Kidney (tissue), 14 donors: ENCODE data around the gene TAGLN2. TPM values are rescaled to one million over a fixed set of nuclear protein-coding genes. Genes with fewer than 3 reads are reported as not detected.
A peak's percentile ranks its signal among the peaks of the same experiment; 100 is the strongest.

Experiments
- DNase-seq, 5 donors: peaks; one replicate each; pipeline ENCODE4 v3.0.0-alpha.2; 2013 to 2020
- FAIRE-seq: peaks from 2 replicates; lab custom pipeline; 2012; peaks lifted over from hg19 to GRCh38; lab: Jason Lieb, UNC
- H3K27ac ChIP-seq, 2 donors: one replicate each; pipeline ENCODE4 v1.7.0; 2013; ENCODE audit warnings: low read depth in 2 of 2, low read length in 2 of 2, inconsistent platforms in 1 of 2
- H3K27me3 ChIP-seq: one replicate; pipeline ENCODE4 v1.7.1; 2013; ENCODE audit warnings: low read length, inconsistent platforms; ENCODE audit not compliant: control insufficient read depth, insufficient read depth
- H3K36me3 ChIP-seq, 3 donors: one replicate each; pipeline versions ENCODE4 v1.7.0 to v1.7.1; 2013; ENCODE audit warnings: low read length in 3 of 3, control low read depth in 1 of 3, inconsistent platforms in 1 of 3; ENCODE audit not compliant: insufficient read depth in 3 of 3, control insufficient read depth in 2 of 3
- H3K4me1 ChIP-seq, 3 donors: one replicate each; pipeline versions ENCODE4 v1.7.0 to v1.7.1; 2013; ENCODE audit warnings: low read length in 3 of 3, inconsistent platforms in 1 of 3, low read depth in 1 of 3; ENCODE audit not compliant: control insufficient read depth in 2 of 3, insufficient read depth in 2 of 3
- H3K4me3 ChIP-seq, 3 donors: one replicate each; pipeline versions ENCODE4 v1.7.0 to v1.8.1; 2013; ENCODE audit warnings: low read length in 3 of 3, control low read depth in 1 of 3, inconsistent platforms in 1 of 3
- H3K9ac ChIP-seq, 3 donors: one replicate each; pipeline versions ENCODE4 v1.7.0 to v1.7.1; 2013; ENCODE audit warnings: low read length in 3 of 3, control low read depth in 1 of 3, inconsistent platforms in 1 of 3
- H3K9me3 ChIP-seq, 3 donors: one replicate each; pipeline versions ENCODE4 v1.7.0 to v1.7.1; 2013; ENCODE audit warnings: low read length in 3 of 3, control low read depth in 1 of 3, inconsistent platforms in 1 of 3; ENCODE audit not compliant: control insufficient read depth in 2 of 3, insufficient read depth in 1 of 3
- CTCF ChIP-seq: IDR thresholded peaks from 3 replicates; pipeline ENCODE4 v1.5.1; 2012; ENCODE audit warnings: mild to moderate bottlenecking, moderate library complexity, borderline replicate concordance; ENCODE audit not compliant: insufficient read depth; ENCODE audit errors: extremely low read depth
- intact Hi-C: fragments of 100-400 bp; cut with DNase I; formaldehyde crosslinking; loops from one replicate; pipeline ENCODE4 v1.11.1; 2022
- polyA plus RNA-seq: library from polyadenylated mRNA; stranded (reverse); fragments of 350-450 nt; fragmentation: Illumina TruSeq; extraction: RNeasy Lipid Tissue Mini Kit (QIAGEN cat#74804); gene quantifications from one replicate; pipeline ENCODE4 v1.2.3, GENCODE V29; 2014; ENCODE audit warnings: low read depth, low replicate concordance; ENCODE audit not compliant: insufficient read depth
- total RNA-seq: library from RNA; stranded (reverse); fragmentation: NEBNext Ultra II Directional; extraction: Animal tissue kit (Norgen Biotek cat#: 25700); gene quantifications from one replicate; pipeline ENCODE4 v1.2.1, GENCODE V29; 2021
- donor health status: control.
- donor health status: control.
- donor health status: control.
- donor health status: control.
- donor health status: control.
- donor health status: DM: yes; HTN: yes; CAD: no.
- donor health status: Normal renal cell carcinoma (clear cell type).

Gene TAGLN2
- total and polyA plus RNA-seq, 2 donors from 2014 or later, result 223 to 358 TPM

- peak in 2 of 5 donors; percentile 78 for DNase-seq
- FAIRE-seq, result no peak
- H3K36me3 ChIP-seq, result peaks cover 0 to under 1% (median 0%) of the 10 kb centered on the region in 3 donors
Observed at GRCh38 chr1:159925719-159926078, 392 bp upstream of the TAGLN2 start.

GRCh38 chr1:159924025-159924790 lies 1.1 kb downstream of the TAGLN2 start:
- DNase-seq, result peak; percentile 49 to 98 (median 82)
- no peak for FAIRE-seq

More at GRCh38 chr1:159925719-159926078, 392 bp upstream of the TAGLN2 start:
- Histone ChIP-seq H3K9ac (peak overlapping the region; percentile 70 to 99 (median 81)), H3K4me3 (peak overlapping the region; percentile 83 to 97 (median 93)), H3K27me3 (no peaks in the 10 kb centered on the region), H3K9me3 (no peaks in the 10 kb centered on the region), H3K4me1 (peaks cover 2 to 25% (median 9%) of the 10 kb centered on the region in 3 donors), H3K27ac (peak overlapping the region; percentile 95 to 98)
- TF ChIP-seq CTCF, result no peak
- intact Hi-C loops, result no loop called here

GRCh38 chr1:159923203-159924024 lies 1.9 kb downstream of the TAGLN2 start:
- FAIRE-seq (no peak), DNase-seq (peak; percentile 91 to 95 (median 92))
- no peaks in the 10 kb centered on the region for H3K27me3 ChIP-seq
- peaks cover 0 to 17% (median 14%) of the 10 kb centered on the region in 3 donors for H3K36me3 ChIP-seq
- peak overlapping the region; percentile 42 to 99 (median 83) for H3K9ac ChIP-seq
- peak overlapping the region; percentile 95 to 98 for H3K27ac ChIP-seq
- H3K4me1 ChIP-seq, result peaks cover 2 to 25% (median 9%) of the 10 kb centered on the region in 3 donors
- peak overlapping the region; percentile 64 to 97 (median 76) for H3K4me3 ChIP-seq
- no peak for TF ChIP-seq CTCF
- intact Hi-C loops, result no loop called here
- no peaks in the 10 kb centered on the region for H3K9me3 ChIP-seq

More at GRCh38 chr1:159924025-159924790, 1.1 kb downstream of the TAGLN2 start:
- Histone ChIP-seq H3K27me3 (no peaks in the 10 kb centered on the region), H3K36me3 (peaks cover 0 to 9% (median 9%) of the 10 kb centered on the region in 3 donors), H3K4me1 (peaks cover 2 to 25% (median 9%) of the 10 kb centered on the region in 3 donors), H3K9ac (peak overlapping the region; percentile 42 to 99 (median 83)), H3K27ac (peak overlapping the region; percentile 95 to 98), H3K4me3 (peak overlapping the region; percentile 83 to 97 (median 93)), H3K9me3 (no peaks in the 10 kb centered on the region)
- TF ChIP-seq CTCF, result no peak
- intact Hi-C loops, result no loop called here
